ENCODE results near the gene GATM. TPM values are rescaled to one million over a fixed set of nuclear protein-coding genes. Genes with fewer than 3 reads are reported as not detected.
"Not testable (repeated sequence)": the region's sequence is repeated elsewhere in the genome, so short reads cannot be mapped to it uniquely, and the experiment has no call there.

GATM gene
- total RNA-seq, 1 experiment from 2014 or later, result 4.2 TPM

- no TSS peak for BruUV-seq (replicated peaks)
- Mint-ChIP-seq H3K27me3 (ENCODE audit: unreplicated experiment) (no peaks in the 10 kb centered on the region), H3K27ac (ENCODE audit: unreplicated experiment) (no peak overlapping the region), H3K4me3 (ENCODE audit: low read depth, unreplicated experiment) (no peak overlapping the region), H3K4me1 (ENCODE audit: low read depth, unreplicated experiment) (peaks cover 4% of the 10 kb centered on the region), H3K9me3 (ENCODE audit: low read depth, unreplicated experiment) (peaks cover under 1% of the 10 kb centered on the region), H3K36me3 (ENCODE audit: insufficient read depth, unreplicated experiment) (no peaks in the 10 kb centered on the region)
- DNase-seq, result no peak
- CTCF ChIA-PET, result interaction anchor here (0.5 kb wide), 1 partner anchor 15 kb away, joined by 5 read pairs; no protein-coding TSS in a partner anchor
- no peak for TF ChIP-seq CTCF (IDR thresholded peaks at IDR 0.05; ENCODE audit: unreplicated experiment)
- intact Hi-C loops (cut with micrococcal nuclease; ENCODE audit: unreplicated experiment), result no loop called here
These were observed 52.1 kb downstream of the GATM start for GRCh38 chr15:45326280-45326679.

- TF ChIP-seq CTCF (IDR thresholded peaks at IDR 0.05; ENCODE audit: unreplicated experiment), result no peak
- no TSS peak for BruUV-seq (replicated peaks)
- peak; percentile 63 for DNase-seq
- Mint-ChIP-seq H3K9me3 (ENCODE audit: low read depth, unreplicated experiment) (peaks cover 3% of the 10 kb centered on the region), H3K27me3 (ENCODE audit: unreplicated experiment) (no peaks in the 10 kb centered on the region), H3K27ac (ENCODE audit: unreplicated experiment) (peak overlapping the region; percentile 63), H3K4me3 (ENCODE audit: low read depth, unreplicated experiment) (no peak overlapping the region), H3K36me3 (ENCODE audit: insufficient read depth, unreplicated experiment) (peaks cover 5% of the 10 kb centered on the region), H3K4me1 (ENCODE audit: low read depth, unreplicated experiment) (peaks cover 27% of the 10 kb centered on the region)
- intact Hi-C loops (cut with micrococcal nuclease; ENCODE audit: unreplicated experiment), result no loop called here
- CTCF ChIA-PET, result interaction anchor here (0.7 to 1.4 kb wide), 2 partner anchors 13 to 24 kb away, joined by 4 to 6 read pairs; no protein-coding TSS in a partner anchor
These were observed 57.7 kb downstream of the GATM start for GRCh38 chr15:45320581-45321205.

- Mint-ChIP-seq H3K4me1 (ENCODE audit: low read depth, unreplicated experiment) (peaks cover 27% of the 10 kb centered on the region), H3K27ac (ENCODE audit: unreplicated experiment) (peak overlapping the region; percentile 63), H3K9me3 (ENCODE audit: low read depth, unreplicated experiment) (peaks cover 3% of the 10 kb centered on the region), H3K36me3 (ENCODE audit: insufficient read depth, unreplicated experiment) (peaks cover 5% of the 10 kb centered on the region), H3K4me3 (ENCODE audit: low read depth, unreplicated experiment) (no peak overlapping the region), H3K27me3 (ENCODE audit: unreplicated experiment) (no peaks in the 10 kb centered on the region)
- CTCF ChIA-PET, result interaction anchor here (0.6 to 1.4 kb wide), 4 partner anchors 14 to 123 kb away, joined by 3 to 6 read pairs (median 4); partner anchors contain the start of gene GATM
- intact Hi-C loops (cut with micrococcal nuclease; ENCODE audit: unreplicated experiment), result no loop called here
- DNase-seq, result peak; percentile 3
- BruUV-seq (replicated peaks), result no TSS peak
- TF ChIP-seq CTCF (IDR thresholded peaks at IDR 0.05; ENCODE audit: unreplicated experiment), result no peak
These were observed 58.7 kb downstream of the GATM start for GRCh38 chr15:45319472-45320214.

GRCh38 chr15:45314960-45315359 is 63.4 kb downstream of the GATM start:
- Mint-ChIP-seq H3K27ac (ENCODE audit: unreplicated experiment) (no peak overlapping the region), H3K36me3 (ENCODE audit: insufficient read depth, unreplicated experiment) (no peaks in the 10 kb centered on the region), H3K4me1 (ENCODE audit: low read depth, unreplicated experiment) (peaks cover 10% of the 10 kb centered on the region), H3K4me3 (ENCODE audit: low read depth, unreplicated experiment) (no peak overlapping the region), H3K9me3 (ENCODE audit: low read depth, unreplicated experiment) (no peaks in the 10 kb centered on the region), H3K27me3 (ENCODE audit: unreplicated experiment) (no peaks in the 10 kb centered on the region)
- BruUV-seq (replicated peaks), result no TSS peak
- intact Hi-C loops (cut with micrococcal nuclease; ENCODE audit: unreplicated experiment), result no loop called here
- CTCF ChIA-PET, result no interaction called here
- DNase-seq, result no peak
- TF ChIP-seq CTCF (IDR thresholded peaks at IDR 0.05; ENCODE audit: unreplicated experiment), result no peak

GRCh38 chr15:45314117-45314516 is 64.2 kb downstream of the GATM start:
- H3K9me3 Mint-ChIP-seq (ENCODE audit: low read depth, unreplicated experiment); H3K4me3 Mint-ChIP-seq (ENCODE audit: low read depth, unreplicated experiment); H3K4me1 Mint-ChIP-seq (ENCODE audit: low read depth, unreplicated experiment); H3K27me3 Mint-ChIP-seq (ENCODE audit: unreplicated experiment); H3K27ac Mint-ChIP-seq (ENCODE audit: unreplicated experiment); DNase-seq; BruUV-seq (replicated peaks); intact Hi-C loops (cut with micrococcal nuclease; ENCODE audit: unreplicated experiment); CTCF ChIA-PET; H3K36me3 Mint-ChIP-seq (ENCODE audit: insufficient read depth, unreplicated experiment): not testable (repeated sequence)

All from Calu3 (cell line).